Ovary (tissue), 3 donors: ENCODE measurements around the gene IDH2.

Experiments
- EP300 ChIP-seq: sonication (generic); formaldehyde crosslinking; IDR thresholded peaks from one replicate; pipeline ENCODE4 v1.6.1; 2017; ENCODE audit warnings: antibody characterized with exemption
- POLR2A ChIP-seq: fragments of 450-650 bp; IDR thresholded peaks from one replicate; pipeline ENCODE4 v1.6.1; 2017; ENCODE audit warnings: antibody characterized with exemption, mild to moderate bottlenecking, moderate library complexity
- TF ChIP-seq, protein P1 (sequence below), 3 donors: fragments of 450-650 bp in 2 of 3; fragments of 200-600 bp in 1 of 3; IDR thresholded peaks; one replicate each; pipeline versions ENCODE4 v1.5.1 to v1.8.0; 2016 to 2022; ENCODE audit warnings: antibody characterized with exemption in 3 of 3, mild to moderate bottlenecking in 1 of 3
- donor health status: DM: no; HTN: no; CAD: no.

DNA sequence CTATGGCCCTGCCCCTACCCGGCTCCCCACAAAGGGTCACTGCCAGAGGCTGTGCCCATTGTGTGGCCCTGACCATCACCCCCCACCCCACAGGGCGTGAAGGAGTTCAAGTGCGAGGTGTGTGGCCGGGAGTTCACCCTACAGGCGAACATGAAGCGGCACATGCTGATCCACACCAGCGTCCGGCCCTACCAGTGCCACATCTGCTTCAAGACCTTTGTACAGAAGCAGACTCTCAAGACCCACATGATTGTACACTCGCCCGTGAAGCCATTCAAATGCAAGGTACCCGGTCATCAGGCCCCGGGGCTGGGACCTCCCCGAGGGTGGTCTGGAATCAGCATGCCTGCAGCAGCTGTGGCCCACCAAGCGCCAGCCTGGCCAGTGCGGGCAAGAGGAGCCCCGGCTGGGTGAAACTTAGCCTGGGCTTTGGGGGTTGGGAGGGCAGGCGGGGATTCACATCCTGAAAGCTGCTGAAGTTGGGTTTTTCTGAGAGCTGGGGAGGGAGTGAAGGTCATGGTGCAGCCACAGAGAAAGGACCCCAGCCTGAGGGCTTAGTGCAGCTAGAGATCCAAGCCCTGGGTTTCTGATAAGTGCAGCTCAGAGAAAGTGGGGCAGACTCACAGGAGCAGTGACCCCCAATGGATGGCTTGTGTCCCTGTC lies 29.2 kb downstream of the IDH2 start:
- TF ChIP-seq, protein P1, sequence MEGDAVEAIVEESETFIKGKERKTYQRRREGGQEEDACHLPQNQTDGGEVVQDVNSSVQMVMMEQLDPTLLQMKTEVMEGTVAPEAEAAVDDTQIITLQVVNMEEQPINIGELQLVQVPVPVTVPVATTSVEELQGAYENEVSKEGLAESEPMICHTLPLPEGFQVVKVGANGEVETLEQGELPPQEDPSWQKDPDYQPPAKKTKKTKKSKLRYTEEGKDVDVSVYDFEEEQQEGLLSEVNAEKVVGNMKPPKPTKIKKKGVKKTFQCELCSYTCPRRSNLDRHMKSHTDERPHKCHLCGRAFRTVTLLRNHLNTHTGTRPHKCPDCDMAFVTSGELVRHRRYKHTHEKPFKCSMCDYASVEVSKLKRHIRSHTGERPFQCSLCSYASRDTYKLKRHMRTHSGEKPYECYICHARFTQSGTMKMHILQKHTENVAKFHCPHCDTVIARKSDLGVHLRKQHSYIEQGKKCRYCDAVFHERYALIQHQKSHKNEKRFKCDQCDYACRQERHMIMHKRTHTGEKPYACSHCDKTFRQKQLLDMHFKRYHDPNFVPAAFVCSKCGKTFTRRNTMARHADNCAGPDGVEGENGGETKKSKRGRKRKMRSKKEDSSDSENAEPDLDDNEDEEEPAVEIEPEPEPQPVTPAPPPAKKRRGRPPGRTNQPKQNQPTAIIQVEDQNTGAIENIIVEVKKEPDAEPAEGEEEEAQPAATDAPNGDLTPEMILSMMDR (IDR thresholded peaks at IDR 0.05) = no peak
- TF ChIP-seq POLR2A (no peak), EP300 (no peak)
